ENCODE data around the gene SLC39A2.

DNA sequence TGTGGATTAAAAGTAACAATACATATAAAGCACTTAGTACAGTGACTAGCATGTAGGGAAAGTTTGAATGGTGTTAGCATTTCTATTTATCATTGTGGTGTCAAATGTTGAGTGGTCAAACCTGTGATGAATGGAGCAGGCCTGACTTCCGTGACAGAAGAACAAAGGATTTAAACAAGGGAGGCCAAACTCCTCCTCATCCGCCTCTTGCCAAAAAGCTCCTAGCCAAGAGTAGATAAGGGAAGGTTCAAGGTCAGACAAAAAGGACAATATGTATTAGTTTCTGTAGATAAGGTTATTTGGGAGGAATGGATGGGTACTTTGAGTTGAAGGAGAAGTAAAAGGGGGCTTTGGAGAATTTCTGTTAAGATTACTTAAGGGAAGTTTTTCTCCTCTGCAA lies 49.5 kb downstream of the SLC39A2 start:
- TF ChIP-seq ARNT (IDR thresholded peaks at IDR 0.05) (no peak), SP1 (IDR thresholded peaks at IDR 0.05) (no peak), SUZ12 (IDR thresholded peaks at IDR 0.05) (no peak), FOXK2 (IDR thresholded peaks at IDR 0.05) (no peak), BHLHE40 (IDR thresholded peaks at IDR 0.05; ENCODE audit: borderline replicate concordance) (no peak), HDGF (IDR thresholded peaks at IDR 0.05; ENCODE audit: borderline replicate concordance) (no peak), NFRKB (IDR thresholded peaks at IDR 0.05) (no peak), FOXM1 (IDR thresholded peaks at IDR 0.05; ENCODE audit: borderline replicate concordance) (no peak), ELF4 (IDR thresholded peaks at IDR 0.05) (no peak), FOXA1 (IDR thresholded peaks at IDR 0.05) (no peak), L3MBTL2 (conservative IDR thresholded peaks at IDR 0.05) (no peak), CTBP1 (IDR thresholded peaks at IDR 0.05; ENCODE audit: borderline replicate concordance) (no peak), TARDBP (IDR thresholded peaks at IDR 0.05) (no peak)
